ENCODE measurements around the gene CSTB.

GRCh38 chr21:43818685-43819084 lies 42.6 kb upstream of the CSTB start:
- no peak for TF ChIP-seq CTCF (IDR thresholded peaks at IDR 0.05; ENCODE audit: poor library complexity)
- TF ChIP-seq EZH2 (IDR thresholded peaks at IDR 0.05; ENCODE audit: borderline replicate concordance) = no peak
- no peak for TF ChIP-seq EZH2phosphoT487 (IDR thresholded peaks at IDR 0.05; ENCODE audit: low read depth, severe bottlenecking, unreplicated experiment)

All from hepatocyte (in vitro differentiated cells).